ENCODE results near the gene OPN5.

The OPN5 gene

DNA sequence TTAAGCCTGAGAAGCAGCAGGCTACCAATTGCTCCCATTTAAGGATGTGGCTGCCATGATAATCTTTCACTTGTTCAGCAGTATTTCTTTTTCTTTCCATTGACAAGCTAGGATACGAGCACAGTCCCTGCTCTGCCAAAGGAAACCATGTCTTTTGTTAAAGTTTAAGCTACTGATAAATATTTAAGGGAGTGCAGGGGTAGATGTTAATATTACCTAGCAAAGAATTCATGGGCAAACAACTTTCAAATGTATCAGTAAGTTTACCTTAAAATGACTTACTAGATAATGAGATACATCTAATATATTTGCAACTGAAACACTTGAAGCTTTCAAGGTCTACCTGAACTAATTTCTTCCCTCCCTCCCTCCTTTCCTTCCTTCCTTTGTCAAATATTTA, 77.3 kb downstream of the OPN5 start:
- no peak for DNase-seq (ENCODE audit: low read depth in 2 of 2)

DNA sequence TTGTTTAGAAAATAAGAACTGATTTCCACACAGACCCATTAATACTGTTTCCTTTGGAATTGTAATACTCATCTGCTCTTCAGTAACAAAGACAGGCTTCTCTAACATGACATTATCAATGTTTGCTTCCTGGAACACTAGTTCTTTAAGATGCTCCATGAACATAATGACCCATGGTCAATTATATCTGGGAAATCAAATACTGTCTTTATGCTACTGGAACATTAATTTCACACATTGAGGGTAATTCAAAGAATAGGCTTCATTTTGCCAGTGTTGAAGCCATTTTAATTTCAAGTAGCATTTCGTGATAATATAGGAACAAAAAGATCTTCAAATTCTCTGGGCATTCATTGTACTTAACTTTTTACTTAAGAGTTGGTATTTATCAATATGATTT, 80.9 kb downstream of the OPN5 start:
- no peak for DNase-seq (ENCODE audit: low read depth in 2 of 2)

DNA sequence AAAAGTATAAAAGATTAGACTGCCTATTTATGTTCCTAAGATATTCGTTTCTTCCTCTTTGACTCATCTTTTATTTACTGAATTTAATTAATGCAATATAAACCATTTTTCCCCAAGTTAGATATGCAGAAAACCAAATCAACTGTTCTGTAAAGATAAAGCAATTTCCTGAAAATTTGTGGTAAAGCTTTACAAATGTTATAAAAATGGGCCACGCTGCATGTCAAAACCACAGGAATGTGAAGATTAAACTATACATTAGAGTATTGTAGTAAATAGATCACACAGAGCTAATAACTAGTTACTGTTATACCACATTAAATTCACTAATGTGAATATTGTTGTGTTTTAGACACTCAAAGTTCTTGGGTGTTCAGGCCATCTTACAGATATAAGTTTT, 83.4 kb downstream of the OPN5 start:
- DNase-seq (ENCODE audit: low read depth in 2 of 2) = no peak

DNA sequence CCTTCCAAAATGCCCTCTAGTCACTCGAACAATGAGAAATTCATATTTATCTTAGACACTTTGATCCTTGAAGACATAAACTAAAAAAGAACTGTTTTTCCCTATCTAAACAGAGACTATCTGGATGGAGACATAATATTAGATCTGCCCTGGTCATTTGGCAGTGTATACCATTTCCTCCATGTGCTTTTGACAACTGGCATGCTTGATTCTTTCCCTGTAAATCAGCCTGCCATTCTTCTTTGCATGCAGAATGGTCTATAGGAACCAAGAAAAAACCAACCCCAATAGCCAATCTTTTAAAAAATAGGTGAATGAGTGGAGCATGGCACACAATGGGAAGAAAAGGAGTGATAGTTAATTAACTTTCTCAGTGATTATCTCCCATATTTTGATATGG, 93.8 kb downstream of the OPN5 start:
- DNase-seq (ENCODE audit: low read depth in 2 of 2) = no peak

All from stimulated activated CD8-positive, alpha-beta memory T cell treated with anti-CD3 and anti-CD28 coated beads, Interleukin-2, amount 100 ng/mL, for 48 hours (primary cell).